B cell (primary cell): ENCODE measurements around the gene TAS2R41. TPM values are rescaled to one million over a fixed set of nuclear protein-coding genes. Genes with fewer than 3 reads are reported as not detected.

Experiments
- ATAC-seq: fragments of 200-7000 bp; cut with Tn5 transposase; one replicate; pipeline ENCODE4 v1.10.0; 2021; ENCODE audit warnings: low read depth, mild to moderate bottlenecking, moderate number of reproducible peaks, moderate library complexity
- CTCF ChIA-PET: fragments of 350-600 bp; sonication (Branson Sonifier 250); formaldehyde crosslinking; loops from one replicate; lab custom pipeline; 2021; ENCODE audit warnings: antibody characterized with exemption, inconsistent platforms; lab: Charles Lee
- POLR2A ChIA-PET: fragments of 350-600 bp; sonication (Branson Sonifier 250); formaldehyde crosslinking; loops from one replicate; lab custom pipeline; 2021; ENCODE audit warnings: antibody characterized with exemption; lab: Charles Lee
- DNase-seq: peaks from one replicate; pipeline ENCODE4 v3.0.0; 2013
- H2AFZ ChIP-seq: 2 replicates; pipeline ENCODE4 v1.6.1; 2012; ENCODE audit warnings: mild to moderate bottlenecking, low read depth, low read length; ENCODE audit not compliant: insufficient read depth, poor library complexity, severe bottlenecking
- H3K27ac ChIP-seq, 2 donors: 1 replicate in 1 of 2; 2 replicates in 1 of 2; pipeline ENCODE4 v1.5.1; 2012 to 2013; ENCODE audit warnings: low read length in 2 of 2, mild to moderate bottlenecking in 2 of 2, moderate library complexity in 1 of 2
- H3K27me3 ChIP-seq, 4 experiments: fragments of 200-600 bp in 1 of 4; sonication (generic) in 1 of 4; replicated peaks in 1 of 4; 1 replicate in 2 of 4; 2 replicates in 2 of 4; pipeline versions ENCODE4 v1.6.1 to v1.7.0; 2013 to 2016; ENCODE audit warnings: low read length in 3 of 4, mild to moderate bottlenecking in 2 of 4, mixed read lengths in 1 of 4, moderate library complexity in 1 of 4; ENCODE audit not compliant: insufficient read depth in 4 of 4, control insufficient read depth in 3 of 4; ENCODE audit errors: control extremely low read depth in 1 of 4
- H3K36me3 ChIP-seq, 2 experiments: replicated peaks in 1 of 2; 1 replicate in 1 of 2; 2 replicates in 1 of 2; pipeline versions ENCODE4 v1.6.1 to v1.7.1; 2013; ENCODE audit warnings: low read length in 1 of 2; ENCODE audit not compliant: insufficient read depth in 2 of 2, control insufficient read depth in 1 of 2; ENCODE audit errors: control extremely low read depth in 1 of 2, extremely low read depth in 1 of 2
- H3K4me1 ChIP-seq, 2 donors: fragments of 200-600 bp in 1 of 2; sonication (generic) in 1 of 2; 1 replicate in 1 of 2; 2 replicates in 1 of 2; pipeline versions ENCODE4 v1.5.1 to v1.6.1; 2013 to 2017; ENCODE audit warnings: low read length in 2 of 2; ENCODE audit not compliant: control insufficient read depth in 2 of 2, insufficient read depth in 2 of 2
- H3K4me2 ChIP-seq: replicated peaks from 2 replicates; pipeline ENCODE3; 2012; ENCODE audit warnings: mild to moderate bottlenecking, low read depth, low read length; ENCODE audit not compliant: poor library complexity, severe bottlenecking
- H3K4me3 ChIP-seq, 5 experiments: fragments of 200-600 bp in 1 of 5; sonication (generic) in 1 of 5; 1 replicate in 3 of 5; 2 replicates in 2 of 5; pipeline versions ENCODE4 v1.5.1 to v1.7.0; 2011 to 2016; ENCODE audit warnings: low read length in 4 of 5, mild to moderate bottlenecking in 4 of 5, low read depth in 2 of 5, control low read depth in 1 of 5, moderate library complexity in 1 of 5; ENCODE audit not compliant: insufficient read depth in 1 of 5; ENCODE audit errors: control extremely low read depth in 1 of 5, extremely low read depth in 1 of 5
- H3K79me2 ChIP-seq: fragments of 200-600 bp; sonication (generic); one replicate; pipeline ENCODE4 v1.6.0; 2016; ENCODE audit warnings: low read length; ENCODE audit not compliant: control insufficient read depth, insufficient read depth
- H3K9ac ChIP-seq: fragments of 200-600 bp; sonication (generic); 2 replicates; pipeline ENCODE4 v1.6.1; 2017; ENCODE audit warnings: mild to moderate bottlenecking, low read length, moderate library complexity
- H3K9me3 ChIP-seq, 3 donors: one replicate each; pipeline versions ENCODE4 v1.6.1 to v1.7.1; 2013; ENCODE audit warnings: low read length in 2 of 3; ENCODE audit not compliant: control insufficient read depth in 2 of 3, insufficient read depth in 1 of 3; ENCODE audit errors: control extremely low read depth in 1 of 3
- H4K20me1 ChIP-seq: 2 replicates; pipeline ENCODE4 v1.6.0; 2012; ENCODE audit warnings: mild to moderate bottlenecking, low read length; ENCODE audit not compliant: insufficient read depth, control insufficient read depth, poor library complexity, severe bottlenecking
- H3K27ac Mint-ChIP-seq: one replicate; pipeline ENCODE4 v1.8.0; 2021; ENCODE audit warnings: mixed read lengths
- H3K27me3 Mint-ChIP-seq: one replicate; pipeline ENCODE4 v1.8.0; 2021; ENCODE audit warnings: mixed read lengths
- H3K4me1 Mint-ChIP-seq: one replicate; pipeline ENCODE4 v1.8.0; 2021; ENCODE audit warnings: mixed read lengths
- H3K4me3 Mint-ChIP-seq: one replicate; pipeline ENCODE4 v1.8.0; 2021; ENCODE audit warnings: mixed read lengths
- H3K9me3 Mint-ChIP-seq: one replicate; pipeline ENCODE4 v1.8.0; 2022; ENCODE audit warnings: mixed read lengths; ENCODE audit not compliant: insufficient read depth
- EZH2 ChIP-seq: IDR thresholded peaks from 2 replicates; pipeline ENCODE4 v1.6.1; 2012; ENCODE audit warnings: borderline replicate concordance, low read depth, mild to moderate bottlenecking, moderate library complexity, low read length; ENCODE audit not compliant: insufficient read depth, poor library complexity, severe bottlenecking
- WGBS: methylation state at CpG from one replicate; pipeline ENCODE4 v1.1.5; 2013; ENCODE audit warnings: missing lambda C conversion rate; ENCODE audit not compliant: insufficient coverage; 5-methylcytosine and 5-hydroxymethylcytosine counted together
- intact Hi-C: fragments of 100-400 bp; cut with micrococcal nuclease; formaldehyde crosslinking; loops from one replicate; pipeline ENCODE4 v1.10.0; 2022
- polyA plus RNA-seq: library from polyadenylated mRNA; depleted of rRNA; stranded (reverse); fragments of >200 nt; gene quantifications from 2 replicates; pipeline ENCODE4 v1.2.3, GENCODE V29; 2012
- total RNA-seq, 2 donors: library from RNA; stranded (reverse); fragments of 120-200 nt in 1 of 2; gene quantifications; 1 replicate in 1 of 2; 2 replicates in 1 of 2; pipeline versions ENCODE4 v1.2.3 to v1.2.4, GENCODE V29; 2013 to 2022
- TF ChIP-seq, protein P1 (sequence below): fragments of 200-600 bp; IDR thresholded peaks from one replicate; pipeline ENCODE4 v1.8.0; 2022; ENCODE audit warnings: antibody characterized with exemption, mild to moderate bottlenecking

Gene TAS2R41
- total and polyA plus RNA-seq, 2 donors (not counting 1 experiment from before 2014, with no cell fraction given) = not detected

GRCh38 chr7:143518521-143518920, 40.8 kb downstream of the TAS2R41 start:
- H3K27ac ChIP-seq = no peak overlapping the region
- no peaks in the 10 kb centered on the region for H4K20me1 ChIP-seq
- DNase-seq = no peak
- CTCF ChIA-PET = no interaction called here
- TF ChIP-seq, protein P1, sequence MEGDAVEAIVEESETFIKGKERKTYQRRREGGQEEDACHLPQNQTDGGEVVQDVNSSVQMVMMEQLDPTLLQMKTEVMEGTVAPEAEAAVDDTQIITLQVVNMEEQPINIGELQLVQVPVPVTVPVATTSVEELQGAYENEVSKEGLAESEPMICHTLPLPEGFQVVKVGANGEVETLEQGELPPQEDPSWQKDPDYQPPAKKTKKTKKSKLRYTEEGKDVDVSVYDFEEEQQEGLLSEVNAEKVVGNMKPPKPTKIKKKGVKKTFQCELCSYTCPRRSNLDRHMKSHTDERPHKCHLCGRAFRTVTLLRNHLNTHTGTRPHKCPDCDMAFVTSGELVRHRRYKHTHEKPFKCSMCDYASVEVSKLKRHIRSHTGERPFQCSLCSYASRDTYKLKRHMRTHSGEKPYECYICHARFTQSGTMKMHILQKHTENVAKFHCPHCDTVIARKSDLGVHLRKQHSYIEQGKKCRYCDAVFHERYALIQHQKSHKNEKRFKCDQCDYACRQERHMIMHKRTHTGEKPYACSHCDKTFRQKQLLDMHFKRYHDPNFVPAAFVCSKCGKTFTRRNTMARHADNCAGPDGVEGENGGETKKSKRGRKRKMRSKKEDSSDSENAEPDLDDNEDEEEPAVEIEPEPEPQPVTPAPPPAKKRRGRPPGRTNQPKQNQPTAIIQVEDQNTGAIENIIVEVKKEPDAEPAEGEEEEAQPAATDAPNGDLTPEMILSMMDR = no peak
- no peak for TF ChIP-seq EZH2
- ATAC-seq = no peak
- no peak overlapping the region for H3K9ac ChIP-seq
- POLR2A ChIA-PET = no interaction called here
- H3K4me3 ChIP-seq = no peak overlapping the region
- Mint-ChIP-seq H3K27me3 (peaks cover 37% of the 10 kb centered on the region), H3K9me3 (no peaks in the 10 kb centered on the region), H3K27ac (no peak overlapping the region), H3K4me1 (no peaks in the 10 kb centered on the region), H3K4me3 (no peak overlapping the region)
- no peaks in the 10 kb centered on the region for H3K79me2 ChIP-seq
- peaks cover 0 to 9% (median 0%) of the 10 kb centered on the region in 4 experiments for H3K27me3 ChIP-seq
- no peaks in the 10 kb centered on the region for H3K9me3 ChIP-seq
- WGBS = 75% methylated on average over 4 of the region's 4 CpGs
- H2AFZ ChIP-seq = no peak overlapping the region
- no peaks in the 10 kb centered on the region for H3K36me3 ChIP-seq
- intact Hi-C loops = no loop called here
- no peaks in the 10 kb centered on the region for H3K4me1 ChIP-seq
- no peak overlapping the region for H3K4me2 ChIP-seq

DNA sequence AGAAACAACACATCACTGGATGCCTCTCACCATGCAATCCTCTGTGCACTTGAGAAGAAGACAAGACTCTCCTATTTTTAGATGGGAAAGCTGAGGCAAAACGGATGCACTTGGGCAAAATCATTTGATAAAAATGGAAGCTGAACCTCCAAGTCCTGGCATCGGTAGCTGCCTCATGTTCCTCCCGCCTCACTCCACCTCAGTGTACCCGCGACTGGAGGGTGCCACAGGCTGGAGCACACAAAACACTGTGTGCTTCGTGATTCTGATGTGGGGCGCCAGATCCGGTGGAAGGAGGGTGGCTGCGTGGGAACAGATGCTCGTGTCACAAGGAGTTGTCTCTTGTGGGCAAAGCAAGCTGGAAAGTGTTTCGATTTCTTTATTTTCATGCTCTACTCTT, 41.3 kb downstream of the TAS2R41 start:
- no peak overlapping the region for H3K4me3 ChIP-seq
- H3K9me3 Mint-ChIP-seq = no peaks in the 10 kb centered on the region
- intact Hi-C loops = no loop called here
- H3K27me3 ChIP-seq = peaks cover 0 to 8% (median 0%) of the 10 kb centered on the region in 4 experiments
- no peak overlapping the region for H3K4me3 Mint-ChIP-seq
- ATAC-seq (no peak), DNase-seq (no peak)
- H3K9me3 ChIP-seq = no peaks in the 10 kb centered on the region
- H3K27me3 Mint-ChIP-seq = peaks cover 33% of the 10 kb centered on the region
- ChIA-PET CTCF (no interaction called here), POLR2A (no interaction called here)
- no peaks in the 10 kb centered on the region for H3K4me1 ChIP-seq
- H3K4me2 ChIP-seq = no peak overlapping the region
- H4K20me1 ChIP-seq = no peaks in the 10 kb centered on the region
- no peaks in the 10 kb centered on the region for H3K79me2 ChIP-seq
- no peak overlapping the region for H3K9ac ChIP-seq
- H3K4me1 Mint-ChIP-seq = no peaks in the 10 kb centered on the region
- no peaks in the 10 kb centered on the region for H3K36me3 ChIP-seq
- H3K27ac Mint-ChIP-seq = no peak overlapping the region
- H2AFZ ChIP-seq = no peak overlapping the region
- TF ChIP-seq, protein P1 = no peak
- no peak for TF ChIP-seq EZH2
- WGBS = 90% methylated on average over 8 of the region's 11 CpGs
- no peak overlapping the region for H3K27ac ChIP-seq
